Mucosa of gallbladder (tissue), 1 donor: ENCODE measurements around the gene ACAP1. TPM values are rescaled to one million over a fixed set of nuclear protein-coding genes. Genes with fewer than 3 reads are reported as not detected.
A peak's percentile ranks its signal among the peaks of the same experiment; 100 is the strongest.
"Not testable (repeated sequence)": the region's sequence is repeated elsewhere in the genome, so short reads cannot be mapped to it uniquely, and the experiment has no call there.

Source experiments
- DNase-seq: peaks from one replicate; pipeline ENCODE4 v3.0.0-alpha.2; 2020; ENCODE audit warnings: low spot score
- total RNA-seq: library from RNA; stranded (reverse); gene quantifications from one replicate; pipeline ENCODE4 v1.2.1, GENCODE V29; 2021
- donor health status: DM: no; HTN: no; CAD: no.

ACAP1 gene
- total RNA-seq, 1 donor from 2014 or later = 24.2 TPM

DNA sequence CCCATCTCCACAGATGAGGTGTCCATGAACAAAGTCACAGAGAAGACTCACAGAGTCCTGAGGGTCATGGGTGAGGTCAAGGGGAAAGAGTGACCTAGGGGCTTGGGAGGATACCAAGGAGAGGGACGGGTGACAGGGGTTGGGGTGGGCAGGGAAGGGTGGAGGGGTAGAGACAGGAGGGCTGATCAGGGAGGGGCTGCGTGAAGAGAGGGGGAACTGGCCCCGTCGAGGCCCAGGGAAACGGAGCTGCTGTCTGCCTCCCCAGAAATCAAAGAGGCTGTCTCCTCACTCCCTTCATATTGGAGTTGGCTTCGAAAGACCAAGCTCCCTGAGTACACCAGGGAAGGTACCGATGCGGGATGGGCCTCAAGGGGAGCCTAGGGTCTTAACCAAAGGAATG lies 19.2 kb downstream of the ACAP1 start:
- no peak for DNase-seq

DNA sequence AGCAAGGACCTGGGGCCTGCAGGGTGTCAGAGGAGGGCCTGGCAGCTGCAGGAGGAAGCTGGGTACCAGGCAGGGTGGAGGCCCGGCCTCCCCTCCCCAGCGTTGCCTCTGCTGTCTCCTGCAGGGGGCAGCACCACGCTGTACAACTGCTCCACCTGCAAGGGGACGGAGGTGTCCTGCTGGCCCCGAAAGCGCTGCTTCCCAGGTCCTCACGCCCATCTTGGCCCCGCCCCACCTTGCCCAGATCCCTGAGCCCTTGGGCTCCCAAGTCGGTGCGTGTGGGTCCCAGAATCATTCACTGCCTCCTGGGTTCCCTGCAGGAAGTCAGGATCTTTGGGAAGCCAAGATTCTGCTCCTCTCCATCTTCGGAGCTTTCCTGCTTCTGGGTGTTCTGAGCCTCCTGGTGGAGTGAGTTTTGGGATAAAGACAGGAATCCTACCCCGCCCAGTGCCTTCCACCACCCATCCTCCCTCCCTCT lies 19.8 kb downstream of the ACAP1 start:
- DNase-seq = peak; percentile 76

DNA sequence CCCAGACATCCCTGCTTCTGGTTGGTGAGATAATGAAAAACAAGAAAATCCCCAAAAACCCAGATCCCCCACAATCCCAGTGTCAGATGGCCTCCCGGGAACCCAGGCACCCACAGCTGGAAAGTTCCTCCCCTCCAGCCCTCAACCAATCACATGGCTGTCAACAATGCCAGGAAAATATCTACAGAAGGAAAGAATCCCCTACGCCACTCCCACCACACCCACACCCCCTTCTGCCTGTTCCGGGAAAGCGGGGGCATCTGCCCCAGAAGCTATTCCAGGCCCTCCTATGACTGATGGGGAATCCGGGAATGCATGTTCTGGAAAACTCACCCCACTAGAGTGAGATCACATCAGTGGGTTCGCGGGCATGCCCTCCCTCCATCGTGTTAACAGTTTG lies 20.4 kb downstream of the ACAP1 start:
- DNase-seq = no peak

DNA sequence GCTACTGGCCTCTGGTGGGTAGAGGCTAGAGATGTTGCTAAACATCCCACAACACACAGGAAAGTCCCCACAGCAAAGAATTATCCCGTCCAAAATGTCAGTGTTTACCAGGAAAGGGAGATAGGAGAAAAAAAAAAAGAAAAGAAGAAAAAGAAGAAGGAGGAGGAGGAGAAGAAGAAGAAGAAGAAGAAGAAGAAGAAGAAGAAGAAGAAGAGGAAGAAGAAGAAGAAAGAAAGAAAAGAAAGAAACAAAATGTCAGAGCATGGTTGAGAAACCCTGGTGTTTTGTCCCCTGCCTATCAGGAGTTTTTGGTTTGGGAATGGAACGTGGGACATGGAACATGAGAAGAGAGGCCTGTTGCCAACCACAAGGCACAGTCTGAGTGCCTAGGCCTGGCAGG lies 21.1 kb downstream of the ACAP1 start:
- DNase-seq = no peak

GRCh38 chr17:7361906-7362305 lies 25.6 kb downstream of the ACAP1 start:
- no peak for DNase-seq

DNA sequence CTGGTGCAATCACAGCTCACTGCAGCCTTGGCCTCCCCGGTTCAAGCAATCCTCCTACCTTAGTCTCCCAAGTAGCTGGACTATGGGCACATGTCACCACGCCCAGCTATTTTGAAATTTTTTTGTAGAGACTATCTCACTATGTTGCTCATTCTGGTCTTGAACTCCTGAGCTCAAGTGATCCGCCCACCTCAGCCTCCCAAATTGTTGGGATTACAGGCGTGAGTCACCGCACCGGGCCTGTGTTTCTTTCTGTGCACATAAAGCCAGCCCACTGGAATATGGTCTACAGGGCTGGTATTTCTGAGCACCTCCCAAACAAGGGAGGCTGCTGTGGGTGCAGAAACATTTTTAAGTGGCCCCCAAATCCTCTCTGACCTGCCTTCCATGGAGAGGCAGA lies 27.0 kb downstream of the ACAP1 start:
- no peak for DNase-seq

DNA sequence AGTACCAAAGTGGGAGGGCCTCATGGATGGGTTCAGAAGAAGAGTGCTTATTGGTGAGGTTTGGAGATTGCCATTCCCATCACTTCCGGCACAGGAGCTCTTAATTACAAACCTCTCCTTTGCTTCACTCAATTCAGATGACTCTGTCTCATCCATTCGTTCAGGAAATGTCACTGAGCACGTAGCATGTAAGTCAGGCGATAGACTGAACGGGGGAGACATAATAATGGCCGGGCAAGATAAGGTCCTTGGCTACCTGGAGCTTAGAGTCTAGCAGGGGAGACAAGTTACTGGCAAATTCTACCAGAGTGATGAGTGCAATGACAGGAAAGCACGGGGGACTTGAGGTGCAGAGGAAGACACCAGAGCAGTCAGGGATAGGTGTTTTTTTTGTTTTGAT lies 29.6 kb downstream of the ACAP1 start:
- not testable (repeated sequence) for DNase-seq

DNA sequence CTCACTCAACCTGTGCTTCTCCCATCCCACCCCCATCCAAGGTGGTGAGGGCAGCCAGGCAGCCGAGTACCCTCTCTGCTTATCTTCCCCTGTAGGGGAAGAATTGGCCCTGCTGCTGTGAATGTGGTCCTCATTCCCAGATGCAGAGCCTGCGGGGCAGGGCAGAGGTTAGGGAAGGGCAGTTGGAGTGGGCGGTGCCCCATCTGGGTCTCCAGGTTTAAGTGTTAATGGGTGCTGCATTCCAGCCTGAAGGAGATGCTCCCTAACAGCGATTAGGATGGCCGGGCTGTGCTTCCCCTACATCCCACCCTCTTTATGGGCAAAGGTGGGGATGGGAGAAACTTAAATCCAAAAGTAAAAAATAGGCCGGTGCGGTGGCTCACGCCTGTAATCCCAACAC lies 30.8 kb downstream of the ACAP1 start:
- DNase-seq = no peak

DNA sequence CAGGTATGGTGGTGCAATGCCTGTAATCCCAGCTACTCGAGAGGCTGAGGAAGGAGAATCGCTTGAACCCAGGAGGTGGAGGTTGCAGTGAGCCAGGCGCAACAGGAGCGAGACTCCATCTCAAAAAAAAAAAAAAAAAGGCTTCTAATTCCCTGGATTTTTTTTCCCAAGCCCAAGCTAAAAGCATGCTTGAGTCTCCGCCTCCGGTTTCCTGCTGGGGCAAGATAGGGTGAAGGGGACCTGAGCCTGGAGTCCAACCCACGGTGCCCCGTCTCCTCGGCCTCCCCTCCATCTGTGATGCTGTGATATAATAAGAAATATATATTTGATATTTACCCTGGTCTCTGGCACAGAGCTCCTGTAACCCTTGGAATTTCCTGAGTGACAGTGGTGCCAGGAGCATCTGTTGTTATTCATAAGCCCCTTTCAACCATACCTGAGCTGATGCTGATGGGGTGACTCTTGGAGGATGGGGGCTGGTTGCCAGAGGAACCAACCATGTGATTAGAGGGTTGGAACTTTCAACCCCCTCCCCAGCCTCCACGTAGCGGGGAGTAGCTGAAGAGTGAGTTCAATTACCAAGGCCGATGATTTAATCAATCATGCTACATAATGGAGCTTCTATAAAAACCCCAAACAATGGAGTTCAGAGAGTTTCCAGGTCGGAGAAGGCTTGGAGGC lies 31.7 kb downstream of the ACAP1 start:
- no peak for DNase-seq

GRCh38 chr17:7368599-7368994 lies 32.3 kb downstream of the ACAP1 start:
- DNase-seq = not testable (repeated sequence)

GRCh38 chr17:7369825-7370224 lies 33.5 kb downstream of the ACAP1 start:
- DNase-seq = no peak

DNA sequence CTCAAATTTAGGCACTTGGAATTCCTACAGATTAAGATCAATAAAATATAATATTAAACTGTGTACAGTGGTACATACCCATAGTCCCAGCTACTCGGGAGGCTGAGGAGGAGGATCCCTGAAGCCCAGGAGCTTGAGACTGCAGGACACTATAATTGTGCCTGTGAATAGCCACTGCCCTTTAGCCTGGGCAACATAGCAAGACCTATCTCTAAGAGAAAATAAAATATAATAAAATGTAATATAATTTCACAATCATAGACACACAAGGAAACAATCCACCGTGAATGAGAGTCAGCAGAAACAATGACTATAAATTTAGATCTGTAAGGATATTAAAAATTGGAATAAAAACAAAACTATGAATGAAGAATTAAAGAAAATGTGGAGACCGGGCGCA lies 34.5 kb downstream of the ACAP1 start:
- DNase-seq = no peak

DNA sequence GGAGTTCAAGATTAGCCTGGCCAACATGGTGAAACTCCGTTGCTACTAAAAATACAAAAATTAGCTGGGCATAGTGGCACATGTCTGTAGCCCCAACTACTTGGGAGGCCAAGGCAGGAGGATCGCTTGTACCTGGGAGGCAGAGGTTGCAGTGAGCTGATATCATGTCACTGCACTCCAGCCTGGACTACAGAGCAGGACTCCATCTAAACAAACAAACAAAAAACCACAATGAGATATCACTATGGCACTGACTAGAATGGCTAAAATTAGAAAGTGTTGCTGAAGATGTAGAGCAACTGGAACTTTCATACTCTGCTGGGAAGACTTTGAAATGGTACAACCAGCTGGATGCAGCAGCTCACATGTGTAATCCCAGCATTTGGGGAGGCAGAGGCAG lies 38.0 kb downstream of the ACAP1 start:
- no peak for DNase-seq

- no peak for DNase-seq
Measured at GRCh38 chr17:7379134-7379533, 42.8 kb downstream of the ACAP1 start.

DNA sequence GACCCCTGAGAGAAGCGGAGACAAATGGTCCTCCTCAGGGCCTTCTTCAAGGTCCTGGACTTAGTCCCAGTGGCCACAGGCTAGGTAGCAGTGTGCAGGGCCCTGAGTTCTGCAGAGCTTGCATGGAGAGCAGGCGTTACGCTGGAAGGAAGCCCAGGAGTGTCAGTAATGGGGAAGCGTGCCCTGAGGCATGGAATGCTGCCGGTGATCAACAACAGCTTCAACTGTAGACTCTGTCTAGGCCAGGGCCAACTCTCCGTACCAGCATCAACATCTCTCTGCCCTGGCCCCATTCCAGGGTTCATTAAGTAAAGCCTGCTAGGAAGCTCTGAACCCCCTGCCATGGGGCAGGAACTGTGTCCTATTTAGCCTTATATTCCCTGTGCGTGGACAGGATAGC lies 44.0 kb downstream of the ACAP1 start:
- DNase-seq = peak; percentile 58

DNA sequence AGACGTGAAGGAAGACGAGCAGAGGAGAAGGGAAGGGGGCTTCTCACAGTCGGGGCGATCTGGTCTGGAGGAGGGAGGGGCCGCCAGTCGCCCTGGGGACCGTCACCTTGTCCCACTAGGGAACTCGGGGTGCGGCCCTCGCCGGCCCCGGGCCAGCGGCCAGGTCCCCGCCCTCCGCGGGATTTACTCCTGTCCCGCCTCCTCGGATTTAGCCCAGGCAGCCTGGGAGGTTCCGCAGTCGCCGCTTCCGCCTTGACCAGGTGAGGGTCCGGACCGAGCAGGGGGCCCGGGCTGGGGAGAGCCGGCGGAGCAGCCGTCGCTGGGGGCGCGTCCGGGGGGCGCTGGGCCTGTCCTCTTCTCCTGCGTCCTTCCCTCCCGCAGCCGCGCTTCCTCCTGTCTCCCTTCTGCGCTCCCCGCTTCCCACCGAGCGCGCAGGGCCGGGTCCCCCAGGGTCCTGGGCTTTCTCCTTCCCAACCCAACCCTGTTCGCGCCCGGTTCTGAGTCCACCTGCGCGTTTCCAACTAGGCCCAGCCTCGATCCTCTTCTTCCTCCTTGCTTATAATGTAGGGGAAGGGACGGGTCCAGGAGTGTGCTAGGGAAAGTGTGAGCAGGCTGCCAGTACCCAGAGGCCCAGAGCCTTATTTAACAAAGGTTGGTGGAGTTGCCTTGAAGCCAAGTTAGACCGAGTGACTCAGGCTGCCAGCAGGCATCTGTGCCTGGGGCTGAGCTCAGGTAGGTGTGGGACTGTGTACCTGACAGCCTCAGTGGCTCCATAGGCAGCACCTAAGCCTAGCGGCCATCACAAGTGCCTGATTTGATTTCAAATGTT lies 44.7 kb downstream of the ACAP1 start, which contains the start of gene TNK1:
Gene TNK1 (plus strand): TSS at position 235 of the 829 bp plus-strand sequence. CDS start 1,838 bp downstream, outside the sequence.
- peak; percentile 46 for DNase-seq

- no peak for DNase-seq
Measured at GRCh38 chr17:7382901-7383300, 46.6 kb downstream of the ACAP1 start.

DNA sequence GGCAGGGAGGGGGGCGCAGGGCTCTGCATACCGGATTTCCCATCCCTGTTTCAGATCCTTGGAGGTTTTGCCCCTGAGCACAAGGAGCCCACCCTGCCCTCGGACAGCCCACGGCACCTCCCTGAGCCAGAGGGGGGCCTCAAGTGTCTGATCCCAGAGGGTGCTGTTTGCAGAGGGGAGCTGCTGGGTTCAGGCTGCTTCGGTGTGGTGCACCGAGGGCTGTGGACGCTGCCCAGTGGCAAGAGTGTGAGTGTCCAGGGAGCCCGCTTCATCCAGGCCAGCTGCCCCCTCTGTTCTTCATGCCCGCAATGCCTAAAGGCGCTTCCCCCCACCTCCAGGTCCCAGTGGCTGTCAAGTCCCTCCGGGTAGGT lies 47.0 kb downstream of the ACAP1 start:
- no peak for DNase-seq

DNA sequence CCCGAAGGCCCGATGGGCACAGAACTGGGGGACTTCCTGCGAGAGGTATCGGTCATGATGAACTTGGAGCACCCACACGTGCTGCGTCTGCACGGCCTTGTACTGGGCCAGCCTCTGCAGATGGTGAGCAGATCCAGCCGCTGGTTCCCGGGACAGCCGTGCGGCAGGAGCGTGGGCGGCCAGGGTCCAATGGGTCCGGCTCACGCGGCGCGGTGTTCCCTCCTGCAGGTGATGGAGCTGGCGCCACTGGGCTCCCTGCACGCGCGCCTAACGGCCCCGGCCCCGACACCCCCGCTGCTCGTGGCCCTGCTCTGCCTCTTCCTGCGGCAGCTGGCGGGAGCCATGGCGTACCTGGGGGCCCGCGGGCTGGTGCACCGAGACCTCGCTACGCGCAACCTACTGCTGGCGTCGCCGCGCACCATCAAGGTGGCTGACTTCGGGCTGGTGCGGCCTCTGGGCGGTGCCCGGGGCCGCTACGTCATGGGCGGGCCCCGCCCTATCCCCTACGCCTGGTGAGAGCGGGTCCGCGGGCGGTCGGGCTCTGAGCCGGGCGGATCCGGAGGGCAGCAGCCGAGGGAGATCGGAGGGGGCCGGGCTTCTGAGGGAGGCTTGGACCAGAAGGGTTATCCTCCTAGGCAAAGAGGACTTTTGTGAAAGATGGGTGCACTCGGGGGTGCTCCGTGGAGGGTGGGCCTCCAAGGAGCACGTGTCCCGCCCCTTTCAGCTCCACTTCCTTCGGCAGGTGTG lies 47.6 kb downstream of the ACAP1 start:
- peak; percentile 23 for DNase-seq

DNA sequence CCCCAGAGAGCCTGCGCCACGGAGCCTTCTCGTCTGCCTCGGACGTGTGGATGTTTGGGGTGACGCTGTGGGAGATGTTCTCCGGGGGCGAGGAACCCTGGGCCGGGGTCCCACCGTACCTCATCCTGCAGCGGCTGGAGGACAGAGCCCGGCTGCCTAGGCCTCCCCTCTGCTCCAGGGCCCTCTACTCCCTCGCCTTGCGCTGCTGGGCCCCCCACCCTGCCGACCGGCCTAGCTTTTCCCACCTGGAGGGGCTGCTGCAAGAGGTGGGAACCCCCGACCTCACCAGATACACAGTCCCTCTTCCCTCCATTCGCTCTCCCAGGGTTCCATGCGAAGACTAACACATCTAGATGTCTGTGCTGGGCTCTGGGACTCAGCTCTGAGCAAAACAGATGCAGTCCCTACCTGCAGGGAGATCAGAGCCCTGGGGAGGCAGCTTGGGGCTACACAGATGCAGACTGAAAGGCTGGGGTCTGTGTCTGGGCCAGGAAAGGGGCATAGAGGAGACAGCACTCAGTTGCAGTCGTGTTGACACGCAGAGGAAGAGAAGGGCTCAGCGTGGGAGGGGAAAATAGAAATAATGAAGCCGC lies 48.3 kb downstream of the ACAP1 start:
- DNase-seq = no peak

- DNase-seq = no peak
Measured at GRCh38 chr17:7388856-7389255, 52.5 kb downstream of the ACAP1 start.
